PC-9 (cell line): ENCODE data around the gene TP53I13. TPM values are rescaled to one million over a fixed set of nuclear protein-coding genes. Genes with fewer than 3 reads are reported as not detected.

ENCODE experiments used
- BruUV-seq: library from RNA; stranded (reverse); fragments of 400-500 nt; replicated peaks from 2 replicates; lab custom pipeline; 2021; lab: Mats Ljungman, UMichigan
- CTCF ChIA-PET: fragments of 300-600 bp; sonication (Branson Sonifier 250); formaldehyde crosslinking; loops from one replicate; lab custom pipeline; 2022; ENCODE audit warnings: antibody characterized with exemption; lab: Charles Lee
- POLR2A ChIA-PET: fragments of 300-600 bp; sonication (Branson Sonifier 250); formaldehyde crosslinking; loops from one replicate; lab custom pipeline; 2022; ENCODE audit warnings: antibody characterized with exemption; ENCODE audit not compliant: unreplicated experiment; lab: Charles Lee
- DNase-seq, 2 experiments: peaks; one replicate each; pipeline versions ENCODE4 v3.0.0 to v3.0.0-alpha.2; 2015 to 2022; ENCODE audit warnings: mixed read lengths in 1 of 2
- H2AFZ ChIP-seq: fragments of 200-600 bp; sonication (generic); 2 replicates; pipeline ENCODE4 v1.8.1; 2017; ENCODE audit warnings: antibody characterized with exemption
- H3F3A ChIP-seq: fragments of 200-600 bp; sonication (generic); 2 replicates; pipeline ENCODE4 v1.8.1; 2017; ENCODE audit warnings: antibody characterized with exemption, mild to moderate bottlenecking, low read depth; ENCODE audit not compliant: insufficient read depth
- H3K27ac ChIP-seq: fragments of 200-600 bp; sonication (generic); 2 replicates; pipeline ENCODE4 v1.6.1; 2016; ENCODE audit warnings: mixed run types
- H3K27me3 ChIP-seq: fragments of 200-600 bp; sonication (generic); 2 replicates; pipeline ENCODE4 v1.6.1; 2016; ENCODE audit warnings: low read depth, mixed run types; ENCODE audit not compliant: insufficient read depth
- H3K36me3 ChIP-seq: fragments of 200-600 bp; sonication (generic); 2 replicates; pipeline ENCODE4 v1.6.1; 2016; ENCODE audit warnings: low read depth, mixed run types
- H3K4me1 ChIP-seq: fragments of 200-600 bp; sonication (generic); replicated peaks from 2 replicates; pipeline ENCODE4 v1.6.1; 2016; ENCODE audit warnings: mixed run types; ENCODE audit not compliant: insufficient read depth
- H3K4me2 ChIP-seq: fragments of 200-600 bp; sonication (generic); 2 replicates; pipeline ENCODE4 v1.6.1; 2017; ENCODE audit warnings: mixed run types
- H3K4me3 ChIP-seq: fragments of 200-600 bp; sonication (generic); 2 replicates; pipeline ENCODE4 v1.6.1; 2016; ENCODE audit warnings: mixed run types
- H3K79me2 ChIP-seq: fragments of 200-600 bp; sonication (generic); 2 replicates; pipeline ENCODE4 v1.6.1; 2017; ENCODE audit warnings: low read depth, mixed run types
- H3K9me2 ChIP-seq: fragments of 200-600 bp; sonication (generic); 2 replicates; pipeline ENCODE4 v1.8.1; 2017; ENCODE audit warnings: mild to moderate bottlenecking; ENCODE audit not compliant: insufficient read depth
- H3K9me3 ChIP-seq: fragments of 200-600 bp; sonication (generic); 2 replicates; pipeline ENCODE4 v1.8.1; 2016; ENCODE audit warnings: low read depth; ENCODE audit not compliant: insufficient read depth
- H4K20me1 ChIP-seq: fragments of 200-600 bp; sonication (generic); 2 replicates; pipeline ENCODE4 v1.8.1; 2017; ENCODE audit not compliant: insufficient read depth
- CTCF ChIP-seq: fragments of 200-600 bp; sonication (generic); conservative IDR thresholded peaks from 2 replicates; pipeline ENCODE4 v1.6.1; 2017; ENCODE audit warnings: mixed run types, antibody characterized with exemption, mild to moderate bottlenecking, moderate library complexity
- EZH2 ChIP-seq: fragments of 200-600 bp; sonication (generic); IDR thresholded peaks from 2 replicates; pipeline ENCODE4 v1.8.0; 2017; ENCODE audit warnings: antibody characterized with exemption, low read depth
- intact Hi-C: fragments of 100-400 bp; cut with micrococcal nuclease; formaldehyde crosslinking; loops from one replicate; pipeline ENCODE4 v1.10.0; 2022; ENCODE audit not compliant: unreplicated experiment
- total RNA-seq: library from RNA; stranded (reverse); gene quantifications from 2 replicates; pipeline ENCODE4 v1.2.3, GENCODE V29; 2021

Gene TP53I13
- total RNA-seq, 1 experiment from 2014 or later: 46.9 TPM

GRCh38 chr17:29619251-29619650, 50.8 kb downstream of the TP53I13 start:
- Histone ChIP-seq H3K27me3 (no peaks in the 10 kb centered on the region), H2AFZ (no peak overlapping the region), H3K36me3 (no peaks in the 10 kb centered on the region), H3K79me2 (no peaks in the 10 kb centered on the region), H3K4me2 (peak overlapping the region; percentile 54; the same call in 1 of the 2 replicates), H4K20me1 (no peaks in the 10 kb centered on the region), H3K4me3 (no peak overlapping the region), H3K4me1 (peaks cover 47% of the 10 kb centered on the region), H3F3A (peaks cover 11% of the 10 kb centered on the region; the same call in 1 of the 2 replicates), H3K9me2 (no peaks in the 10 kb centered on the region), H3K9me3 (no peaks in the 10 kb centered on the region), H3K27ac (no peak overlapping the region)
- intact Hi-C loops: no loop called here
- POLR2A ChIA-PET: interaction anchor here (0.5 kb wide), 1 partner anchor 44 kb away, joined by 4 read pairs; no protein-coding TSS in a partner anchor
- no peak for DNase-seq
- no TSS peak for BruUV-seq
- CTCF ChIA-PET: no interaction called here
- TF ChIP-seq CTCF (no peak; the same call in 1 of the 2 replicates), EZH2 (no peak)

- no peaks in the 10 kb centered on the region for H4K20me1 ChIP-seq
- H3K4me3 ChIP-seq: no peak overlapping the region
- TF ChIP-seq CTCF (no peak), EZH2 (no peak)
- H3F3A ChIP-seq: peaks cover 15% of the 10 kb centered on the region; the same call in 1 of the 2 replicates
- H3K36me3 ChIP-seq: no peaks in the 10 kb centered on the region
- ChIA-PET POLR2A (interaction anchor here (0.9 kb wide), 1 partner anchor 89 kb away, joined by 3 read pairs; no protein-coding TSS in a partner anchor), CTCF (interaction anchor here (0.6 to 1.8 kb wide), 3 partner anchors 19 to 473 kb away, joined by 3 to 12 read pairs (median 5); no protein-coding TSS in a partner anchor)
- no peak overlapping the region for H2AFZ ChIP-seq
- H3K27ac ChIP-seq: 0 out of 2 replicates have a peak overlapping the region, but pooled peaks have one; percentile 9
- BruUV-seq: no TSS peak
- no peaks in the 10 kb centered on the region for H3K9me2 ChIP-seq
- peak overlapping the region; percentile 54 for H3K4me2 ChIP-seq
- no peaks in the 10 kb centered on the region for H3K27me3 ChIP-seq
- H3K9me3 ChIP-seq: no peaks in the 10 kb centered on the region
- DNase-seq: peak; percentile 65 to 66
- H3K79me2 ChIP-seq: no peaks in the 10 kb centered on the region
- intact Hi-C loops: no loop called here
- H3K4me1 ChIP-seq: peaks cover 53% of the 10 kb centered on the region
Measured at GRCh38 chr17:29620271-29620670, 51.8 kb downstream of the TP53I13 start.

- POLR2A ChIA-PET: interaction anchor here (0.5 to 1.0 kb wide), 5 partner anchors 29 to 909 kb away, joined by 3 to 4 read pairs (median 3); partner anchors contain the start of gene PROCA1
- no peak overlapping the region for H3K4me3 ChIP-seq
- no peaks in the 10 kb centered on the region for H3K9me3 ChIP-seq
- no peaks in the 10 kb centered on the region for H4K20me1 ChIP-seq
- H3K27me3 ChIP-seq: no peaks in the 10 kb centered on the region
- DNase-seq: no peak
- intact Hi-C loops: no loop called here
- peaks cover 15% of the 10 kb centered on the region; the same call in 1 of the 2 replicates for H3F3A ChIP-seq
- H3K79me2 ChIP-seq: no peaks in the 10 kb centered on the region
- no peak overlapping the region for H3K27ac ChIP-seq
- H3K36me3 ChIP-seq: no peaks in the 10 kb centered on the region
- peak overlapping the region; percentile 54; the same call in 1 of the 2 replicates for H3K4me2 ChIP-seq
- CTCF ChIA-PET: interaction anchor here (0.6 to 1.8 kb wide), 5 partner anchors 18 to 473 kb away, joined by 3 to 12 read pairs (median 5); no protein-coding TSS in a partner anchor
- H3K9me2 ChIP-seq: no peaks in the 10 kb centered on the region
- no peak for TF ChIP-seq EZH2
- no peak overlapping the region for H2AFZ ChIP-seq
- peaks cover 58% of the 10 kb centered on the region for H3K4me1 ChIP-seq
- BruUV-seq: no TSS peak
Measured at GRCh38 chr17:29620779-29621500, 52.4 kb downstream of the TP53I13 start.
